Stimulated activated naive CD4-positive, alpha-beta T cell (primary cell): ENCODE data around the gene NPW.
"Not testable (repeated sequence)": the region's sequence is repeated elsewhere in the genome, so short reads cannot be mapped to it uniquely, and the experiment has no call there.

Source experiments
- DNase-seq, 6 experiments: peaks; one replicate each; lab custom pipeline; 2025; lab: John Stamatoyannopoulos, UW

Gene NPW

GRCh38 chr16:2019921-2020831 is 591 bp downstream of the NPW start:
- no peak for DNase-seq

- no peak for DNase-seq
These were observed 3.1 kb downstream of the NPW start for GRCh38 chr16:2022723-2023091.

GRCh38 chr16:2023092-2024031 is 3.8 kb downstream of the NPW start:
- peak; percentile 83 to 98 (median 94) for DNase-seq

- no peak for DNase-seq
These were observed 4.4 kb downstream of the NPW start for GRCh38 chr16:2024032-2024420.

DNA sequence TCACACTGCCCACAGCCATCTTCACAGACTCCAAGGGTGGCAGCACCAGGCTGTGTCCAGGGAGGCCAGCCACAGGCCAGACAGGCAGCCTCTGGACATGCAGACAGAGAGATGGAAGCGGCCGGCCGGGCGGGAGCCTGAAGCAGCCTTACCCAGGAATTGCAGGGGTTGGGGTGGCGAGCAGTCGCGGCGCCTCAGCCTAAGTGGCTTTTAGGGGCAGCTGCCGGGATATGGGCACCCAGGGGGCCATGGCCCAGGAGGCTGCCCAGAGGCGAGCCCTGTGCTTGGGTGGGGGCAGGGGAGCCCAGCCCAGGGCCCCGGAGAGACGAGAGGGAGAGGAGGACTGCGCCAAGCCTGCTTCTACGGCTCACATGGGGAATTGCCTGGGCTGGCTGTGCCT is 5.7 kb downstream of the NPW start:
- no peak for DNase-seq

- DNase-seq: no peak
These were observed 6.4 kb downstream of the NPW start for GRCh38 chr16:2025878-2026460.

- DNase-seq: peak in 4 of 6 experiments; percentile 23 to 43 (median 28)
These were observed 7.0 kb downstream of the NPW start, which contains the start of gene NHERF2 for GRCh38 chr16:2026461-2027023. Gene NHERF2 (plus strand): TSS chr16:2026902. CDS start chr16:2027006, 104 bp downstream.

GRCh38 chr16:2027024-2028010 is 7.7 kb downstream of the NPW start:
- DNase-seq: peak in 2 of 6 experiments; percentile 35 to 43

GRCh38 chr16:2028146-2028545 is 8.6 kb downstream of the NPW start:
- no peak for DNase-seq

DNA sequence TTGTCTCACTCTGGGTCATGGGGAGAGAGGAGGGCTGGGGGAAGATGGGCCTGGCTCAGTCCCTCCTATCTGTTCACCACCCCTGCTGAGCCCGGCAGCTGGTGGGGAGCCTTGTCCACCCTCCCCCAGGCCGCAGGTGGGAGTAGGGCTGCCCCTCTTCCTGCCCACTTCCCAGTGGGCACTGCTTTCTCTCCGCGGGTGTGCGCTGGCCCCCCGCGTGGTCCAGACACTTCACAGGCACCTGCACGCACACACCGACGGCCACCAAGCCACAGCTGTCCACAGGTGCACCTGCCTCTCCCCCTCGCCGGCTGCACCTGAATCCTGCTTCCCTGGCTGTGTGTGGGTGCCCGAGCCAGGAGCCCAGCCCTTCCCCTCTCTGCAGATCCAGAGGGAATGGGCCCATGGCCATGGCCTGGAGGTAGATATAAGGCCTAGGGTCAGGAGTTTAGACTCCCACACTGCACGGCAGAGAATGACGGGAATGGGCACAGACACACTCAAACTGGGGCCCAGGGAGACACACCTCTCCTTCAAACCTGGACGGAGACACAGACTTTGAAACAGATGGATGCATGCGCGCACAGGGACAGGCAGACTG is 9.1 kb downstream of the NPW start:
- no peak for DNase-seq

DNA sequence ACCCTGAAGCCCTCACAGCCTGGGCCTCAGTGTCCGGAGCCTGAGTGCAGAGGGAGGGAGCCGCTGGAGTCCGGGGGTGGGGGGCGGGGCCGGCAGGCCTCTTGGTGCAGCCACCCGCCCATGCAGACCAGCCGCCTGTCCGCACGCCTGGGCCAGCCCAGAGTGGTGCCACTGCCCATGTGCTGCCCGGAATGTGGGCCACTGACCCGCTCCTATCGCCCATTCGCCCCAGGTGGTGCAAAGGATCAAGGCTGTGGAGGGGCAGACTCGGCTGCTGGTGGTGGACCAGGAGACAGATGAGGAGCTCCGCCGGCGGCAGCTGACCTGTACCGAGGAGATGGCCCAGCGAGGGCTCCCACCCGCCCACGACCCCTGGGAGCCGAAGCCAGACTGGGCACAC is 9.8 kb downstream of the NPW start:
- no peak for DNase-seq

DNA sequence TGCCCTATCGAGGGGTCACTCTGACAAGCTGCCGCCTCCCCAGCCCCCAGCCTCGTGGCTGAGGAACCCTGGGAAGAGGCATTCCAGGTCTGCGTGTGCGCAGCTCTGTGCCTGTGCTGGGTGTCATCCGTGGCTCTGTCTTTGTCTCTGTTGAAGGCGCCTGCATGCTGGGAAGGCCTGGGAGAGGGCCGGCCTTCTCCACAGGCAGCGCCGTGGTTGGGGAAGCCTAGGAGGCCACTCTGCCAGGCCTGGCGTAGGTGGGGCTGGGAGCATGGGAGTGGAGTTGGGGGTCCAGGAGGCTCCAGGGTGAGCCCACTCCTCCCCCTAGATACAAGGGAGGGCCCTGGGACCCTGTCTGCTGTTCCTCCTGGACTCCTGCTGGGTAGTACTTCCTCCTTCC is 10.5 kb downstream of the NPW start:
- DNase-seq: no peak

GRCh38 chr16:2031081-2031577 is 11.5 kb downstream of the NPW start:
- no peak for DNase-seq

DNA sequence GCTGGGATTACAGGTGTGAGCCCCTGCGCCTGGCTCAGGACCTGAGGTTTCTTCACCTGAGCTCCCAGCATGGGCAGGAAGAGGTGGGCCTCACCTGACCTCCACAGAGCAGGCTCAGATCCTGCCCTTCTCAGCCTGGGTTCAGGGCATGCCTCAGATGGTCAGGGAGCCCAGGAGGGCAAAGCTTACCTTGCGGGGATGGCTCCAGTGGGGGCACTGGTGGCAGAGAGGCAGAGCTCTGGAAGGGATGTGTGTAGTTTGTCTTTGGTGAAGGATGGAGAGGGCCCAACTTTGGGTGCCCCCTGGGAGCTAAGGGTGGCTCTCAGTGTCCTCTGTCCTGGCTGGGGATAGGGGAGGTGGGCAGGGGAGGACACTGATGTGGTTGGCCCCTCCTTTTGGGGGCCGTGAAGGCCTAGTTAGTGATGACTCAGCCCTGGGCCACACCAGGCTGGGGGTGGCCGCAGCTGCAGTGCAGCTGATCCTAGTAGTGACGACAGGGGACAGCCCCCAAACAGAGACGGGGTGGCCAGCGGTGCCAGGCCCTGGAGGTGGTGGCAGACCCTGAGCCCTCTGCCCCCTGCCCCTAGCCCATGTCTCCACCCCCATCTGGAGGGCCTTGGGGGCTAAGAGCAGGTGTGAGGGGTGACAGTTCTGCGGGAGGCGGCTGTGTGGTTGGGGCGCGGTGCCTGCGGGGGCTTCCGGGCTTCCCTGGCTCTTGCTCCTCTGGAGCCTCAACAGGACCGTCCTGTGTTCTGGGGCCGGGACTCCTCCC is 12.9 kb downstream of the NPW start:
- no peak for DNase-seq

- no peak for DNase-seq
These were observed 13.7 kb downstream of the NPW start for GRCh38 chr16:2033057-2033908.

GRCh38 chr16:2033909-2034695 is 14.5 kb downstream of the NPW start:
- DNase-seq: not testable (repeated sequence)

DNA sequence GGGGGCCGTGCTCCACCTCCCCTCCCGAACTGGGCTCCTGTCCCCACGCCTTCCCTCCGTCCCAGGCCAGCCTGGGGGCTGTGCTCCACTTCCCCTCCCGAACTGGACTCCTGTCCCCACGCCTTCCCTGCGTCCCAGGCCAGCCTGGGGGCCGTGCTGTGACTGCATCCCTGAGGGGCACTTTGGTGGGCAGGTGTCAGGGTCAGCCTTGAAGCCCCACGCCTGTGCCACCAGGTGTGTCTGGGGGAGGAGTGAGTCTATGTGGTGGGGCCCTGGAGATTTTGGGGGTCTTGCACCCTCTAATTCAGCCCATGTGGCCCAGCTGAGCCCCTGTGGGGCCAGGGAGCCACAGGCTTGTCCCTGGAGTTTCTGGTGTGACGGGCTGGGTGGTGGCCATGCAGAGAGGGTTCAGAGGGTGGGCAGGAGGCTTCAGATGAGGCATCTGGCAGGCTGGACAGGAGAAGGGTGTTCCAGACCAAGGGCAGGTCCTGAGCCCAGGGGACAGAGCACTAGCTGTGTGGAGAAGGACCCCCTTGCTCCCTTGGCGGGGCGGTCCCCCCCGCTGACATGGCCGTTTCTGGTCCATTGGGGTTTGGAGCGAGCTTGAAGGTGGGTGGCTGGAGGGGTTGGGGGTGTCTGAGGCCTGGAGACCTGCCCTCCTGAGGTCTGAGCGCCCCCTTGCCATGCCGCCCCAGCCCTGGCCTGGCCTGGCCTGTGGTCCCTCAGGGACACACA is 15.3 kb downstream of the NPW start:
- DNase-seq: no peak
